B cell (primary cell): ENCODE measurements around the gene HBA2.
"Not testable (repeated sequence)": the region's sequence is repeated elsewhere in the genome, so short reads cannot be mapped to it uniquely, and the experiment has no call there.

ENCODE experiments used
- CTCF ChIP-seq: fragments of 200-600 bp; IDR thresholded peaks from one replicate; pipeline ENCODE4 v1.8.0; 2022; ENCODE audit warnings: antibody characterized with exemption, mild to moderate bottlenecking
- EZH2 ChIP-seq: IDR thresholded peaks from 2 replicates; pipeline ENCODE4 v1.6.1; 2012; ENCODE audit warnings: borderline replicate concordance, low read depth, mild to moderate bottlenecking, moderate library complexity, low read length; ENCODE audit not compliant: insufficient read depth, poor library complexity, severe bottlenecking

- TF ChIP-seq CTCF, EZH2: not testable (repeated sequence)
Measured at GRCh38 chr16:170088-170507, 2.6 kb upstream of the HBA2 start.
